Measurements from ENCODE around the gene HIGD1A. TPM values are rescaled to one million over a fixed set of nuclear protein-coding genes. Genes with fewer than 3 reads are reported as not detected.

Gene HIGD1A
- total and polyA plus RNA-seq, 4 donors = 76.1 to 148 (median 86.1) TPM

GRCh38 chr3:42796332-42796885, 7.9 kb downstream of the HIGD1A start:
- H3K27ac ChIP-seq (ENCODE audit: low read depth in 1 of 2, low read length in 1 of 2) = no peak overlapping the region
- peaks cover 0 to 13% (median 0%) of the 10 kb centered on the region in 5 donors for H3K4me1 ChIP-seq (ENCODE audit: control insufficient read depth in 5 of 5, insufficient read depth in 5 of 5, low read length in 5 of 5)
- no peak for TF ChIP-seq CTCF (IDR thresholded peaks at IDR 0.05; ENCODE audit: control extremely low read depth, extremely low read depth)
- no peaks in the 10 kb centered on the region for H3K9me3 ChIP-seq (ENCODE audit: control insufficient read depth in 4 of 4, insufficient read depth in 3 of 4, low read length in 3 of 4)
- peaks cover 0 to 9% (median 5%) of the 10 kb centered on the region in 4 donors for H3K36me3 ChIP-seq (ENCODE audit: control insufficient read depth in 4 of 4, insufficient read depth in 4 of 4, low read length in 4 of 4)
- no peak overlapping the region for H3K4me3 ChIP-seq
- DNase-seq = no peak
- no peaks in the 10 kb centered on the region for H3K27me3 ChIP-seq (ENCODE audit: control insufficient read depth in 3 of 3, insufficient read depth in 3 of 3, low read length in 2 of 3)
- ATAC-seq (ENCODE audit: insufficient read depth, low FRiP score) = no peak
- 72 to 87% methylated on average over 4 to 5 of the region's 5 CpGs for WGBS, 2 donors
- no peak overlapping the region for H3K9ac ChIP-seq (ENCODE audit: insufficient read depth in 1 of 2, low read length in 2 of 2)

- 82 to 88% methylated on average over 2 of the region's 2 CpGs for WGBS, 2 donors
- ATAC-seq (ENCODE audit: insufficient read depth, low FRiP score) = no peak
These were observed 8.6 kb downstream of the HIGD1A start for GRCh38 chr3:42795621-42796181.

GRCh38 chr3:42790714-42791229, 13.5 kb downstream of the HIGD1A start:
- ATAC-seq (ENCODE audit: insufficient read depth, low FRiP score) = no peak

More at GRCh38 chr3:42795621-42796181, 8.6 kb downstream of the HIGD1A start:
- Histone ChIP-seq H3K4me1 (ENCODE audit: control insufficient read depth in 5 of 5, insufficient read depth in 5 of 5, low read length in 5 of 5) (peaks cover 0 to 8% (median 0%) of the 10 kb centered on the region in 5 donors), H3K4me3 (no peak overlapping the region), H3K9me3 (ENCODE audit: control insufficient read depth in 4 of 4, insufficient read depth in 3 of 4, low read length in 3 of 4) (no peaks in the 10 kb centered on the region), H3K27ac (ENCODE audit: low read depth in 1 of 2, low read length in 1 of 2) (no peak overlapping the region), H3K27me3 (ENCODE audit: control insufficient read depth in 3 of 3, insufficient read depth in 3 of 3, low read length in 2 of 3) (no peaks in the 10 kb centered on the region), H3K9ac (ENCODE audit: insufficient read depth in 1 of 2, low read length in 2 of 2) (no peak overlapping the region), H3K36me3 (ENCODE audit: control insufficient read depth in 4 of 4, insufficient read depth in 4 of 4, low read length in 4 of 4) (peaks cover 0 to 9% (median 5%) of the 10 kb centered on the region in 4 donors)
- DNase-seq = no peak
- TF ChIP-seq CTCF (IDR thresholded peaks at IDR 0.05; ENCODE audit: control extremely low read depth, extremely low read depth) = no peak

More at GRCh38 chr3:42790714-42791229, 13.5 kb downstream of the HIGD1A start:
- Histone ChIP-seq H3K4me1 (ENCODE audit: control insufficient read depth in 5 of 5, insufficient read depth in 5 of 5, low read length in 5 of 5) (peaks cover 0 to 1% (median 0%) of the 10 kb centered on the region in 5 donors), H3K9ac (ENCODE audit: insufficient read depth in 1 of 2, low read length in 2 of 2) (no peak overlapping the region), H3K27me3 (ENCODE audit: control insufficient read depth in 3 of 3, insufficient read depth in 3 of 3, low read length in 2 of 3) (no peaks in the 10 kb centered on the region), H3K9me3 (ENCODE audit: control insufficient read depth in 4 of 4, insufficient read depth in 3 of 4, low read length in 3 of 4) (no peaks in the 10 kb centered on the region), H3K4me3 (no peak overlapping the region), H3K27ac (ENCODE audit: low read depth in 1 of 2, low read length in 1 of 2) (no peak overlapping the region), H3K36me3 (ENCODE audit: control insufficient read depth in 4 of 4, insufficient read depth in 4 of 4, low read length in 4 of 4) (peaks cover 0 to 13% (median 9%) of the 10 kb centered on the region in 4 donors)
- WGBS, 2 donors = 62 to 72% methylated on average over 6 of the region's 6 CpGs
- no peak for DNase-seq
- TF ChIP-seq CTCF (IDR thresholded peaks at IDR 0.05; ENCODE audit: control extremely low read depth, extremely low read depth) = no peak
